ENCODE measurements around the gene TTC8. TPM values are rescaled to one million over a fixed set of nuclear protein-coding genes. Genes with fewer than 3 reads are reported as not detected.

Gene TTC8
- total RNA-seq, 4 donors from 2014 or later, result 16.4 to 29.9 (median 23.7) TPM

GRCh38 chr14:88904864-88905263 lies 80.4 kb downstream of the TTC8 start:
- H3K4me1 ChIP-seq, result no peaks in the 10 kb centered on the region
- H3K36me3 ChIP-seq, result no peaks in the 10 kb centered on the region
- peaks cover 0 to 13% (median 9%) of the 10 kb centered on the region in 4 donors for H3K9me3 ChIP-seq
- peak; percentile 74 for DNase-seq (ENCODE audit: extremely low spot score)
- no peak overlapping the region for H3K4me3 ChIP-seq
- no peaks in the 10 kb centered on the region for H3K27me3 ChIP-seq
- TF ChIP-seq POLR2AphosphoS5 (IDR thresholded peaks at IDR 0.05) (no peak), EP300 (IDR thresholded peaks at IDR 0.05) (no peak), POLR2A (IDR thresholded peaks at IDR 0.05; ENCODE audit: low read depth) (no peak), CTCF (IDR thresholded peaks at IDR 0.05) (no peak)
- 72% methylated on average over 5 of the region's 5 CpGs for WGBS
- intact Hi-C loops (cut with DNase I), result no loop called here
- H3K27ac ChIP-seq (replicated peaks in 1 of 4), result no peak overlapping the region

GRCh38 chr14:88908216-88908615 lies 83.8 kb downstream of the TTC8 start:
- DNase-seq (ENCODE audit: extremely low spot score), result peak; percentile 31
- Histone ChIP-seq H3K4me1 (no peaks in the 10 kb centered on the region), H3K27ac (replicated peaks in 1 of 4) (no peak overlapping the region), H3K27me3 (no peaks in the 10 kb centered on the region), H3K9me3 (peaks cover 0 to 13% (median 11%) of the 10 kb centered on the region in 4 donors), H3K4me3 (no peak overlapping the region), H3K36me3 (no peaks in the 10 kb centered on the region)
- WGBS, result 80% methylated on average over 1 of the region's 1 CpG
- intact Hi-C loops (cut with DNase I), result no loop called here
- TF ChIP-seq CTCF (IDR thresholded peaks at IDR 0.05) (no peak), POLR2AphosphoS5 (IDR thresholded peaks at IDR 0.05) (no peak), EP300 (IDR thresholded peaks at IDR 0.05) (no peak), POLR2A (IDR thresholded peaks at IDR 0.05; ENCODE audit: low read depth) (no peak)

- no peaks in the 10 kb centered on the region for H3K4me1 ChIP-seq
- no peak overlapping the region for H3K4me3 ChIP-seq
- H3K27me3 ChIP-seq, result no peaks in the 10 kb centered on the region
- TF ChIP-seq CTCF (IDR thresholded peaks at IDR 0.05), result no peak
- no peak for TF ChIP-seq POLR2AphosphoS5 (IDR thresholded peaks at IDR 0.05)
- no peak for TF ChIP-seq POLR2A (IDR thresholded peaks at IDR 0.05; ENCODE audit: low read depth)
- TF ChIP-seq EP300 (IDR thresholded peaks at IDR 0.05), result no peak
- no peaks in the 10 kb centered on the region for H3K36me3 ChIP-seq
- 93% methylated on average over 5 of the region's 6 CpGs for WGBS
- intact Hi-C loops (cut with DNase I), result no loop called here
- H3K9me3 ChIP-seq, result peaks cover 0 to 16% (median 11%) of the 10 kb centered on the region in 4 donors
- no peak overlapping the region for H3K27ac ChIP-seq (replicated peaks in 1 of 4)
- DNase-seq (ENCODE audit: extremely low spot score), result peak; percentile 88
These were observed 85.9 kb downstream of the TTC8 start for GRCh38 chr14:88910386-88910785.

- Histone ChIP-seq H3K9me3 (peaks cover 0 to 16% (median 11%) of the 10 kb centered on the region in 4 donors), H3K4me3 (no peak overlapping the region), H3K4me1 (no peaks in the 10 kb centered on the region), H3K27ac (replicated peaks in 1 of 4) (no peak overlapping the region), H3K27me3 (no peaks in the 10 kb centered on the region), H3K36me3 (no peaks in the 10 kb centered on the region)
- intact Hi-C loops (cut with DNase I), result no loop called here
- TF ChIP-seq POLR2AphosphoS5 (IDR thresholded peaks at IDR 0.05), result no peak
- no peak for TF ChIP-seq POLR2A (IDR thresholded peaks at IDR 0.05; ENCODE audit: low read depth)
- no peak for TF ChIP-seq CTCF (IDR thresholded peaks at IDR 0.05)
- TF ChIP-seq EP300 (IDR thresholded peaks at IDR 0.05), result no peak
- 86% methylated on average over 4 of the region's 4 CpGs for WGBS
- DNase-seq (ENCODE audit: extremely low spot score), result no peak
These were observed 87.4 kb downstream of the TTC8 start for GRCh38 chr14:88911809-88912208.

GRCh38 chr14:88914956-88915355 lies 90.5 kb downstream of the TTC8 start:
- TF ChIP-seq CTCF (IDR thresholded peaks at IDR 0.05) (no peak), POLR2A (IDR thresholded peaks at IDR 0.05; ENCODE audit: low read depth) (no peak), EP300 (IDR thresholded peaks at IDR 0.05) (no peak), POLR2AphosphoS5 (IDR thresholded peaks at IDR 0.05) (no peak)
- no peak for DNase-seq (ENCODE audit: extremely low spot score)
- Histone ChIP-seq H3K9me3 (peaks cover 0 to 4% (median 2%) of the 10 kb centered on the region in 4 donors), H3K36me3 (no peaks in the 10 kb centered on the region), H3K4me1 (no peaks in the 10 kb centered on the region), H3K4me3 (no peak overlapping the region), H3K27ac (replicated peaks in 1 of 4) (no peak overlapping the region), H3K27me3 (no peaks in the 10 kb centered on the region)
- intact Hi-C loops (cut with DNase I), result no loop called here
- WGBS, result 83% methylated on average over 4 of the region's 4 CpGs
